ENCODE results near the gene OPALIN. TPM values are rescaled to one million over a fixed set of nuclear protein-coding genes. Genes with fewer than 3 reads are reported as not detected.

Gene OPALIN
- total and polyA plus RNA-seq, 2 donors (not counting 3 experiments of a cell fraction or from before 2014, with no cell fraction given): not detected

DNA sequence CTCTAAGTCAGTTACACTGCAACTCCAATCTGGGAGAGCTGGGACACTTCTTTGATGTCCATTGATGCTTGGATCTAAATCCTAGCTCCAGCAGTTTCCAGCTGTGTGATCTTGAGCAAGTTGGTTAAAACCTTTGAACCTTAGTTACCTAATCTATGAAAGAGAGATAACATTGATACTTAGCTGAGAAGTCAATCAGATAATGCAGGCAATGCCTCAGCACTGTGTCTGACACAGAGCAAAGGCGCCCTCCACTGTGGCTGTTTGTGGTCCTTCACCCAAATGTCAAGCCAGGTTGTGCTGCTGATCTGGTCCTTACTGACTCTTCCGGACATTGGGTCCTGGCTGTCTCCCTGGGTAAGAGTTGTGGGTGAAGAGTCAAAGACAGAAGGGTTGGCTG lies 34.4 kb downstream of the OPALIN start:
- Histone ChIP-seq H3K27ac (ENCODE audit: insufficient read depth, low read depth, low read length) (no peak overlapping the region), H3K4me3 (replicated peaks in 1 of 3; ENCODE audit: insufficient read depth in 1 of 3, low read depth in 1 of 3, low read length in 3 of 3) (no peak overlapping the region), H3K9me1 (replicated peaks; ENCODE audit: control insufficient read depth, extremely low read depth, insufficient read depth, low read length) (no peaks in the 10 kb centered on the region), H3K27me3 (ENCODE audit: control insufficient read depth in 2 of 2, insufficient read depth in 2 of 2, low read length in 2 of 2) (no peaks in the 10 kb centered on the region), H4K20me1 (replicated peaks; ENCODE audit: control insufficient read depth, extremely low read depth, insufficient read depth, low read length) (no peaks in the 10 kb centered on the region), H3K4me2 (ENCODE audit: insufficient read depth, low read length) (no peak overlapping the region), H3K4me1 (ENCODE audit: control insufficient read depth, extremely low read depth, insufficient read depth, low read length) (no peaks in the 10 kb centered on the region), H3K36me3 (ENCODE audit: control insufficient read depth in 2 of 2, extremely low read depth in 1 of 2, insufficient read depth in 2 of 2, low read length in 2 of 2) (no peaks in the 10 kb centered on the region), H2AFZ (ENCODE audit: low read depth, low read length) (no peak overlapping the region), H3K9ac (replicated peaks; ENCODE audit: extremely low read depth, insufficient read depth, low read length) (no peak overlapping the region), H3K9me3 (replicated peaks; ENCODE audit: control insufficient read depth, insufficient read depth, low read length) (no peaks in the 10 kb centered on the region), H3K79me2 (ENCODE audit: control insufficient read depth, insufficient read depth, low read length) (no peaks in the 10 kb centered on the region)
- intact Hi-C loops (cut with micrococcal nuclease): no loop called here
- POLR2A ChIA-PET: no interaction called here
- dilution Hi-C loops (cut with MboI; ENCODE audit: extremely low pct_ligation_motif_present, low sequenced_read_pairs): no loop called here
- no peak for TF ChIP-seq POLR2AphosphoS5 (IDR thresholded peaks at IDR 0.05; ENCODE audit: insufficient read depth, low read depth, low read length)
- TF ChIP-seq JUN (IDR thresholded peaks at IDR 0.05; ENCODE audit: borderline replicate concordance, insufficient read depth, insufficient read length, low read depth): no peak
- no peak for TF ChIP-seq FOS (IDR thresholded peaks at IDR 0.05; ENCODE audit: borderline replicate concordance, insufficient read depth, low read length)
- no peak for TF ChIP-seq POLR2A (IDR thresholded peaks at IDR 0.05; ENCODE audit: low read depth, low read length)
- TF ChIP-seq, protein P1, sequence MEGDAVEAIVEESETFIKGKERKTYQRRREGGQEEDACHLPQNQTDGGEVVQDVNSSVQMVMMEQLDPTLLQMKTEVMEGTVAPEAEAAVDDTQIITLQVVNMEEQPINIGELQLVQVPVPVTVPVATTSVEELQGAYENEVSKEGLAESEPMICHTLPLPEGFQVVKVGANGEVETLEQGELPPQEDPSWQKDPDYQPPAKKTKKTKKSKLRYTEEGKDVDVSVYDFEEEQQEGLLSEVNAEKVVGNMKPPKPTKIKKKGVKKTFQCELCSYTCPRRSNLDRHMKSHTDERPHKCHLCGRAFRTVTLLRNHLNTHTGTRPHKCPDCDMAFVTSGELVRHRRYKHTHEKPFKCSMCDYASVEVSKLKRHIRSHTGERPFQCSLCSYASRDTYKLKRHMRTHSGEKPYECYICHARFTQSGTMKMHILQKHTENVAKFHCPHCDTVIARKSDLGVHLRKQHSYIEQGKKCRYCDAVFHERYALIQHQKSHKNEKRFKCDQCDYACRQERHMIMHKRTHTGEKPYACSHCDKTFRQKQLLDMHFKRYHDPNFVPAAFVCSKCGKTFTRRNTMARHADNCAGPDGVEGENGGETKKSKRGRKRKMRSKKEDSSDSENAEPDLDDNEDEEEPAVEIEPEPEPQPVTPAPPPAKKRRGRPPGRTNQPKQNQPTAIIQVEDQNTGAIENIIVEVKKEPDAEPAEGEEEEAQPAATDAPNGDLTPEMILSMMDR (IDR thresholded peaks at IDR 0.05; ENCODE audit: extremely low read depth in 1 of 2, insufficient read depth in 1 of 2, low read depth in 1 of 2, low read length in 2 of 2): no peak
- TF ChIP-seq EZH2 (IDR thresholded peaks at IDR 0.05; ENCODE audit: borderline replicate concordance, low read depth, low read length, severe bottlenecking): no peak
- TF ChIP-seq, protein P2, sequence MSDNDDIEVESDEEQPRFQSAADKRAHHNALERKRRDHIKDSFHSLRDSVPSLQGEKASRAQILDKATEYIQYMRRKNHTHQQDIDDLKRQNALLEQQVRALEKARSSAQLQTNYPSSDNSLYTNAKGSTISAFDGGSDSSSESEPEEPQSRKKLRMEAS (IDR thresholded peaks at IDR 0.05; ENCODE audit: insufficient read depth, insufficient read length): no peak
- TF ChIP-seq GATA2 (IDR thresholded peaks at IDR 0.05; ENCODE audit: insufficient read depth, insufficient read length, low read depth, low read length): no peak
- CTCF ChIA-PET: interaction anchor here (0.9 to 2.8 kb wide), 2 partner anchors 10 to 95 kb away, joined by 3 to 10 read pairs; no protein-coding TSS in a partner anchor
- DNase-seq (ENCODE audit: low read depth, low spot score): no peak
- FAIRE-seq: no peak
- no TSS peak for BruUV-seq (replicated peaks)

All from endothelial cell of umbilical vein (primary cell).